ENCODE data around the gene LGALSL. TPM values are rescaled to one million over a fixed set of nuclear protein-coding genes. Genes with fewer than 3 reads are reported as not detected.

LGALSL gene
- total and polyA plus RNA-seq, 2 of the 13 experiments (the other 11 are each of a cell fraction or from before 2014, with no cell fraction given): 15.4 to 20.0 TPM

DNA sequence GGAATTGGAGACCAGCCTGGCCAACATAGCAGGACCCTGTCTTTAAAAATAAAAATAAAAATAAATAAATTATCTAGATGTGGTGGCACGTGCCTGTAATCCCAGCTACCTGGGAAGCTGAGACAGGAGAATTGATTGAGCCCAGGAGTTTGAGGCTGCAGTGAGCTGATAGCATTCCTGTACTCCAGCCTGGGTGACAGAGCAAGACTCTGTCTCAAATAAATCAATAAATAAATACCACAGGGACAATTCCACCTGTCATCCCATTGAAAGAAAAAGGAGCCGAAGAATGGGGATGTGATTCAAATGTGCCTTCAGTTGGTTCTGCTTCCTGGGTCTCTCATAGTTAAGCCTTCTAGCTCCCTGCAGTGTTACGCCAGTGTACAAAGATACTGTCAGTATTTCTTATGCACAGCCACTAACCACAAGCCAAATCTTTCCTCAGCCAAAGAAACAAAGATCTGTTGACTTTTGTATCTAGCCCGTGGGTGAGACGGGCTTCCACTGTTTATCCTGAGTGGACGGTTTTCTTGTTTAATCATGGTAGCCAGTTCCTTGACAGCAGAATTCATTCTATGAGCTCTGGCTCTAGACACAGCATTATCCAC is 12.6 kb downstream of the LGALSL start:
- 22% methylated on average over 6 of the region's 6 CpGs for WGBS (ENCODE audit: low lambda C conversion rate)
- ChIA-PET CTCF (ENCODE audit: low intra/inter-chr PET ratio, low total read pairs) (no interaction called here), POLR2A (no interaction called here)
- in situ Hi-C loops (cut with HindIII; ENCODE audit: extremely low pct_ligation_motif_present, low pct_unique_long_range_greater_than_20kb): no loop called here
- no peaks in the 10 kb centered on the region for H3K9me3 ChIP-seq (ENCODE audit: low read length)
- TF ChIP-seq RFX1 (IDR thresholded peaks at IDR 0.05): no peak
- no peak for TF ChIP-seq ZNF20 (CRISPR knock-in tag; IDR thresholded peaks at IDR 0.05)
- peaks cover 12% of the 10 kb centered on the region for H3K4me1 ChIP-seq (ENCODE audit: insufficient read depth, low read length)
- H3K9ac ChIP-seq (ENCODE audit: insufficient read depth, low read depth, low read length): no peak overlapping the region
- H4K20me1 ChIP-seq (ENCODE audit: insufficient read depth, low read length): no peaks in the 10 kb centered on the region
- H3K79me2 ChIP-seq (ENCODE audit: insufficient read depth, low read length): no peaks in the 10 kb centered on the region
- FAIRE-seq (no peak), DNase-seq (ENCODE audit: low spot score) (no peak), ATAC-seq (peak; percentile 38)
- peaks cover 0 to 11% of the 10 kb centered on the region in 2 experiments; a peak in 1 of 5 replicates for H3K27me3 ChIP-seq (ENCODE audit: control insufficient read depth in 1 of 2, insufficient read depth in 2 of 2, low read length in 2 of 2)
- no peak overlapping the region for H3K4me3 ChIP-seq (replicated peaks in 1 of 3; ENCODE audit: insufficient read depth in 1 of 3, low read depth in 2 of 3, low read length in 3 of 3)
- intact Hi-C loops (cut with micrococcal nuclease; ENCODE audit: unreplicated experiment): no loop called here
- no peak overlapping the region for H2AFZ ChIP-seq (ENCODE audit: low read length)
- no peak overlapping the region for H3K27ac ChIP-seq (ENCODE audit: extremely low read length, insufficient read depth, low read length)
- H3K36me3 ChIP-seq (replicated peaks in 1 of 2; ENCODE audit: control insufficient read depth in 1 of 2, insufficient read depth in 2 of 2, low read length in 2 of 2): no peaks in the 10 kb centered on the region
- no peak overlapping the region for H3K4me2 ChIP-seq (ENCODE audit: low read depth, low read length)
- BruUV-seq (replicated peaks): no TSS peak

DNA sequence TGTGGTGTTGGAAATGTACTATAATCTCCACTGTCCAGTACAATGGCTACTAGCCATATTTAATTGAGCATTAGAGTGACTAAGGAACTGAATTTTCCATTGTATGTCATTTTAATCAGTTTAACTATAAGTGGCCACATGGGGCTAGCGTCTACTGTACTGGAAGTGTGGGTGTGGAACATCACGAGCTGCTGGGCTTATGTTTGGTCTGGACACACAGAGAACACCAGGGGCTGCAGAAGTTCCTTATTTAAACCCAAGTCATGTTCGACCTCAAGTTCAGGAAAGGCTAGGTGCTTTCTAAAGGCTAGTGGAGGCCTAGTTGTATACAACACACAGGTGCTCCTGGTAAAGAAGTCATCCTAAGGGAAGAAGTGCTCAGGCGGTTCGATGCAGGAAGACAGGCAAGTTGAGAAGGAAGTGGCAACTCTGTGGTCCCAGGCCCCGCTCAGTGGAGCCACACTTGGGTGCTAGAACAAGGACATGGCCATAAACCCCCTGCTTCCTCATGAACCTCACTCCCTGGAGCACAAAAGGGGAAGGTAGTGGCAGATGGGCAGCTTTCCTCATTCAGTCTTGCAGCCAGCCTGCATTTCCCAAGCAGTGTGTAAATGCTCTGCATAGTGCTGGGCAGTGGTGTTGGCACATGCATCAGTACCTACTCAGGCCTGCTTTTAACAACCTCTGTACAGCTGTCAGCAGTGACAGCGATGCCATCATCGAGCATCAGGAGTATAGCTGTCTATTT is 13.3 kb downstream of the LGALSL start:
- H3K9ac ChIP-seq (ENCODE audit: insufficient read depth, low read depth, low read length): no peak overlapping the region
- intact Hi-C loops (cut with micrococcal nuclease; ENCODE audit: unreplicated experiment): no loop called here
- TF ChIP-seq HOXA3 (CRISPR knock-in tag; IDR thresholded peaks at IDR 0.05): no peak
- no peak for TF ChIP-seq KLF12 (CRISPR knock-in tag; IDR thresholded peaks at IDR 0.05; ENCODE audit: borderline replicate concordance)
- TF ChIP-seq MAF1 (CRISPR knock-in tag; IDR thresholded peaks at IDR 0.05; ENCODE audit: borderline replicate concordance): no peak
- TF ChIP-seq NCOA5 (CRISPR knock-in tag; IDR thresholded peaks at IDR 0.05): no peak
- TF ChIP-seq, protein P1, sequence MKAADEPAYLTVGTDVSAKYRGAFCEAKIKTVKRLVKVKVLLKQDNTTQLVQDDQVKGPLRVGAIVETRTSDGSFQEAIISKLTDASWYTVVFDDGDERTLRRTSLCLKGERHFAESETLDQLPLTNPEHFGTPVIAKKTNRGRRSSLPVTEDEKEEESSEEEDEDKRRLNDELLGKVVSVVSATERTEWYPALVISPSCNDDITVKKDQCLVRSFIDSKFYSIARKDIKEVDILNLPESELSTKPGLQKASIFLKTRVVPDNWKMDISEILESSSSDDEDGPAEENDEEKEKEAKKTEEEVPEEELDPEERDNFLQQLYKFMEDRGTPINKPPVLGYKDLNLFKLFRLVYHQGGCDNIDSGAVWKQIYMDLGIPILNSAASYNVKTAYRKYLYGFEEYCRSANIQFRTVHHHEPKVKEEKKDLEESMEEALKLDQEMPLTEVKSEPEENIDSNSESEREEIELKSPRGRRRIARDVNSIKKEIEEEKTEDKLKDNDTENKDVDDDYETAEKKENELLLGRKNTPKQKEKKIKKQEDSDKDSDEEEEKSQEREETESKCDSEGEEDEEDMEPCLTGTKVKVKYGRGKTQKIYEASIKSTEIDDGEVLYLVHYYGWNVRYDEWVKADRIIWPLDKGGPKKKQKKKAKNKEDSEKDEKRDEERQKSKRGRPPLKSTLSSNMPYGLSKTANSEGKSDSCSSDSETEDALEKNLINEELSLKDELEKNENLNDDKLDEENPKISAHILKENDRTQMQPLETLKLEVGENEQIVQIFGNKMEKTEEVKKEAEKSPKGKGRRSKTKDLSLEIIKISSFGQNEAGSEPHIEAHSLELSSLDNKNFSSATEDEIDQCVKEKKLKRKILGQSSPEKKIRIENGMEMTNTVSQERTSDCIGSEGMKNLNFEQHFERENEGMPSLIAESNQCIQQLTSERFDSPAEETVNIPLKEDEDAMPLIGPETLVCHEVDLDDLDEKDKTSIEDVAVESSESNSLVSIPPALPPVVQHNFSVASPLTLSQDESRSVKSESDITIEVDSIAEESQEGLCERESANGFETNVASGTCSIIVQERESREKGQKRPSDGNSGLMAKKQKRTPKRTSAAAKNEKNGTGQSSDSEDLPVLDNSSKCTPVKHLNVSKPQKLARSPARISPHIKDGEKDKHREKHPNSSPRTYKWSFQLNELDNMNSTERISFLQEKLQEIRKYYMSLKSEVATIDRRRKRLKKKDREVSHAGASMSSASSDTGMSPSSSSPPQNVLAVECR (CRISPR knock-in tag; IDR thresholded peaks at IDR 0.05; ENCODE audit: borderline replicate concordance): no peak
- TF ChIP-seq, protein P2, sequence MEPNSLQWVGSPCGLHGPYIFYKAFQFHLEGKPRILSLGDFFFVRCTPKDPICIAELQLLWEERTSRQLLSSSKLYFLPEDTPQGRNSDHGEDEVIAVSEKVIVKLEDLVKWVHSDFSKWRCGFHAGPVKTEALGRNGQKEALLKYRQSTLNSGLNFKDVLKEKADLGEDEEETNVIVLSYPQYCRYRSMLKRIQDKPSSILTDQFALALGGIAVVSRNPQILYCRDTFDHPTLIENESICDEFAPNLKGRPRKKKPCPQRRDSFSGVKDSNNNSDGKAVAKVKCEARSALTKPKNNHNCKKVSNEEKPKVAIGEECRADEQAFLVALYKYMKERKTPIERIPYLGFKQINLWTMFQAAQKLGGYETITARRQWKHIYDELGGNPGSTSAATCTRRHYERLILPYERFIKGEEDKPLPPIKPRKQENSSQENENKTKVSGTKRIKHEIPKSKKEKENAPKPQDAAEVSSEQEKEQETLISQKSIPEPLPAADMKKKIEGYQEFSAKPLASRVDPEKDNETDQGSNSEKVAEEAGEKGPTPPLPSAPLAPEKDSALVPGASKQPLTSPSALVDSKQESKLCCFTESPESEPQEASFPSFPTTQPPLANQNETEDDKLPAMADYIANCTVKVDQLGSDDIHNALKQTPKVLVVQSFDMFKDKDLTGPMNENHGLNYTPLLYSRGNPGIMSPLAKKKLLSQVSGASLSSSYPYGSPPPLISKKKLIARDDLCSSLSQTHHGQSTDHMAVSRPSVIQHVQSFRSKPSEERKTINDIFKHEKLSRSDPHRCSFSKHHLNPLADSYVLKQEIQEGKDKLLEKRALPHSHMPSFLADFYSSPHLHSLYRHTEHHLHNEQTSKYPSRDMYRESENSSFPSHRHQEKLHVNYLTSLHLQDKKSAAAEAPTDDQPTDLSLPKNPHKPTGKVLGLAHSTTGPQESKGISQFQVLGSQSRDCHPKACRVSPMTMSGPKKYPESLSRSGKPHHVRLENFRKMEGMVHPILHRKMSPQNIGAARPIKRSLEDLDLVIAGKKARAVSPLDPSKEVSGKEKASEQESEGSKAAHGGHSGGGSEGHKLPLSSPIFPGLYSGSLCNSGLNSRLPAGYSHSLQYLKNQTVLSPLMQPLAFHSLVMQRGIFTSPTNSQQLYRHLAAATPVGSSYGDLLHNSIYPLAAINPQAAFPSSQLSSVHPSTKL (CRISPR knock-in tag; IDR thresholded peaks at IDR 0.05): no peak
- no peak for TF ChIP-seq REL (CRISPR knock-in tag; conservative IDR thresholded peaks at IDR 0.05)

More for the DNA sequence above, 13.3 kb downstream of the LGALSL start:
- peaks cover 0 to 11% of the 10 kb centered on the region in 2 experiments; a peak in 1 of 5 replicates for H3K27me3 ChIP-seq (ENCODE audit: control insufficient read depth in 1 of 2, insufficient read depth in 2 of 2, low read length in 2 of 2)
- H4K20me1 ChIP-seq (ENCODE audit: insufficient read depth, low read length): no peaks in the 10 kb centered on the region
- ChIA-PET POLR2A (no interaction called here), CTCF (ENCODE audit: low intra/inter-chr PET ratio, low total read pairs) (no interaction called here)
- no peak overlapping the region for H3K4me3 ChIP-seq (replicated peaks in 1 of 3; ENCODE audit: insufficient read depth in 1 of 3, low read depth in 2 of 3, low read length in 3 of 3)
- DNase-seq (ENCODE audit: low spot score) (no peak), ATAC-seq (peak; percentile 37), FAIRE-seq (no peak)
- H2AFZ ChIP-seq (ENCODE audit: low read length): no peak overlapping the region
- BruUV-seq (replicated peaks): no TSS peak
- no peaks in the 10 kb centered on the region for H3K9me3 ChIP-seq (ENCODE audit: low read length)
- H3K4me1 ChIP-seq (ENCODE audit: insufficient read depth, low read length): peaks cover 16% of the 10 kb centered on the region
- H3K79me2 ChIP-seq (ENCODE audit: insufficient read depth, low read length): no peaks in the 10 kb centered on the region
- no peaks in the 10 kb centered on the region for H3K36me3 ChIP-seq (replicated peaks in 1 of 2; ENCODE audit: control insufficient read depth in 1 of 2, insufficient read depth in 2 of 2, low read length in 2 of 2)
- no peak overlapping the region for H3K27ac ChIP-seq (ENCODE audit: extremely low read length, insufficient read depth, low read length)
- 31% methylated on average over 8 of the region's 8 CpGs for WGBS (ENCODE audit: low lambda C conversion rate)
- H3K4me2 ChIP-seq (ENCODE audit: low read depth, low read length): no peak overlapping the region
- in situ Hi-C loops (cut with HindIII; ENCODE audit: extremely low pct_ligation_motif_present, low pct_unique_long_range_greater_than_20kb): no loop called here
